ENCODE results near the gene PI16.
"Not testable (repeated sequence)": the region's sequence is repeated elsewhere in the genome, so short reads cannot be mapped to it uniquely, and the experiment has no call there.

Gene PI16

DNA sequence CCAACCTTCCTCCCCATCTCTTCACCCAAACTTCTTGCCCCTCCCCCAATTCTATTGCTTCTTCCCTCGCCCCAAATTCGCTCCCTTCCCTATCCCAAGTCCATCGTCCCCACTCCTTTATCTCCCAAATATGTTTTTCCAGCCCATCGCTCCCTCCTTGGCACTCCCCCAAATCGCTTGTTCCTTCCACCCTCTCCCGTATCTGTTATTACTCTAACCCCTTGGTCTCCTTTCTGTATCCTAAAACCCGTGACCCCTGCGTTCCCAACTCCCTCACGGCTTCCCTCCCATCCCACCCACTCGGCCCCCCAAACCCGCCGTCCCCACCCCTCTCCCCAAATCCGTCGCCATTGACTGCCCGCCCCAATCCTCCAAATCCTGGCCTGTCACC lies 30.9 kb downstream of the PI16 start:
- no peak for DNase-seq (ENCODE audit: low read depth)
- H3K4me3 ChIP-seq (ENCODE audit: low read depth, low read length) = peak overlapping the region; percentile 79
- TF ChIP-seq POLR2A (IDR thresholded peaks at IDR 0.05; ENCODE audit: extremely low read depth, insufficient read length) (no peak), MYC (IDR thresholded peaks at IDR 0.05; ENCODE audit: low read depth, low read length) (no peak)
- TF ChIP-seq, protein P1, sequence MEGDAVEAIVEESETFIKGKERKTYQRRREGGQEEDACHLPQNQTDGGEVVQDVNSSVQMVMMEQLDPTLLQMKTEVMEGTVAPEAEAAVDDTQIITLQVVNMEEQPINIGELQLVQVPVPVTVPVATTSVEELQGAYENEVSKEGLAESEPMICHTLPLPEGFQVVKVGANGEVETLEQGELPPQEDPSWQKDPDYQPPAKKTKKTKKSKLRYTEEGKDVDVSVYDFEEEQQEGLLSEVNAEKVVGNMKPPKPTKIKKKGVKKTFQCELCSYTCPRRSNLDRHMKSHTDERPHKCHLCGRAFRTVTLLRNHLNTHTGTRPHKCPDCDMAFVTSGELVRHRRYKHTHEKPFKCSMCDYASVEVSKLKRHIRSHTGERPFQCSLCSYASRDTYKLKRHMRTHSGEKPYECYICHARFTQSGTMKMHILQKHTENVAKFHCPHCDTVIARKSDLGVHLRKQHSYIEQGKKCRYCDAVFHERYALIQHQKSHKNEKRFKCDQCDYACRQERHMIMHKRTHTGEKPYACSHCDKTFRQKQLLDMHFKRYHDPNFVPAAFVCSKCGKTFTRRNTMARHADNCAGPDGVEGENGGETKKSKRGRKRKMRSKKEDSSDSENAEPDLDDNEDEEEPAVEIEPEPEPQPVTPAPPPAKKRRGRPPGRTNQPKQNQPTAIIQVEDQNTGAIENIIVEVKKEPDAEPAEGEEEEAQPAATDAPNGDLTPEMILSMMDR (IDR thresholded peaks at IDR 0.05; ENCODE audit: low read depth, low read length) = no peak
- TF ChIP-seq, protein P2, sequence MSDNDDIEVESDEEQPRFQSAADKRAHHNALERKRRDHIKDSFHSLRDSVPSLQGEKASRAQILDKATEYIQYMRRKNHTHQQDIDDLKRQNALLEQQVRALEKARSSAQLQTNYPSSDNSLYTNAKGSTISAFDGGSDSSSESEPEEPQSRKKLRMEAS (IDR thresholded peaks at IDR 0.05; ENCODE audit: low read depth, low read length) = no peak

DNA sequence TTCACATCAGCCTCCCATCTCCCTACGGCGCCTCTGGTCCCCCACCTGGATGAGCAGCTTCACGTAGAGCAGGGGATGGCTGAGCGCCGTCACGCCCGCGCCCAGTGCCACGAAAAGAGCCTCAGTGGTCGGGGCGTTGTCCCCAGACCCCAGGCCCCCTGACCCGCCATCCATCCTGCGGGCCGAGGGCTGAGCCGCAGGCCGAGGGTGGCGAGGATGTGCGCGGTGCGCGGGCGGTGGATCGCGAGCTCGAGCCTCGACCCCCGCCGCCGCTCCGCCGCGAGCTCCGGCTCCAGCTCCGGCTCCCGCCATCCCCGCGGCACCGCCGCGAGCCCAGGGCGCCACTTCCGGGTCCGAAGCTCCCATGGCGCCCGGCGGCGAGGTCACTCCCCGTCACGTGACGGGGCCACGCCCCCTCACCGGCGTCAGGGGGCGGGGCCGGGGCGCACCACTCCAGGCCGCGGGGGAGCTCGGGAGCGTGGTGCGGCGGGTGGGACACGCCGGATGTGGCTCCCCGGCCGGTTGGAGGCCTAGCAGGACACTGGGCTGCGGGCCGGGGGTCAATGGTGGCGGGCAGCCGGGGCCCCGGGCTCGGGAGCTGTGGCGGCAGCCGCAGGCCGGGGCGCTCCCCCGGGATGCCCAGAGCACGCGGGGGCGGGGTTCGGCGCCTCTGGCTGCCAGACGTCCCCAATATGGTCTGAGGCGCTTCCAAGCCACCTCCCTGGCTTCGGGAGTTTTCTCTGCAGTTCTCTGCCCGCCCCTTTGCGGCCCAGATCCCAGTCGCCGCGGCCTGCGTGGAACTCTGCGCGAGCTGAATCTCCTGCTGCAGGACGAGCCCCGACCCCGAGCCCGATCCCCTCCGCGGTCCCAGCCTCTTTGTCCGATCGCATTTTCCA lies 31.5 kb downstream of the PI16 start, which contains the start of gene MTCH1:
Gene MTCH1 (minus strand): TSS at position 389 of the 896 bp plus-strand sequence. CDS start 23 bp downstream, at position 366.
- peak within 1 kb of the TSS; percentile 86 for H3K4me3 ChIP-seq (ENCODE audit: low read depth, low read length)
- TF ChIP-seq POLR2A (IDR thresholded peaks at IDR 0.05; ENCODE audit: extremely low read depth, insufficient read length) (peak; percentile 97), MYC (IDR thresholded peaks at IDR 0.05; ENCODE audit: low read depth, low read length) (peak; percentile 30; the same call in 1 of the 2 replicates)
- TF ChIP-seq, protein P2 (IDR thresholded peaks at IDR 0.05; ENCODE audit: low read depth, low read length) = peak; percentile 90
- TF ChIP-seq, protein P1 (IDR thresholded peaks at IDR 0.05; ENCODE audit: low read depth, low read length) = no peak
- DNase-seq (ENCODE audit: low read depth) = peak; percentile 94

DNA sequence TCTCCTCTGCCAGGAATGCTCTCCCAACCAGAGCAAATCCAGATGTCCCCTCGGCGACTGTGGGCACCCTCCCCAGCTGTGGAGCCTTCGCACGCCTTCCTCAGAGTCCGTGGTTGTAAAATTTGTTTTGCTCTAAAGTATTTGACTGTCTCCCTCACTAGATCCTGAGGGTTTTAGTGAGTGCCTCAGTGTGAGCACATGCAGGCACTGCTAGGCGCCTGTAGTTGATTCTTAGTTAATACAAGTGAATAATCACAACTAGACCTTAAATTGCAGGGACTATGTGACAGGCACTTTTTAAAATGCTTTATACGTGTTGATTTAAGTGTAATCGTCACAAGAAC lies 32.1 kb downstream of the PI16 start:
- TF ChIP-seq, protein P2 (IDR thresholded peaks at IDR 0.05; ENCODE audit: low read depth, low read length) = no peak
- TF ChIP-seq MYC (IDR thresholded peaks at IDR 0.05; ENCODE audit: low read depth, low read length) = peak; percentile 31; the same call in 1 of the 2 replicates
- H3K4me3 ChIP-seq (ENCODE audit: low read depth, low read length) = peak overlapping the region; percentile 86
- no peak for DNase-seq (ENCODE audit: low read depth)

DNA sequence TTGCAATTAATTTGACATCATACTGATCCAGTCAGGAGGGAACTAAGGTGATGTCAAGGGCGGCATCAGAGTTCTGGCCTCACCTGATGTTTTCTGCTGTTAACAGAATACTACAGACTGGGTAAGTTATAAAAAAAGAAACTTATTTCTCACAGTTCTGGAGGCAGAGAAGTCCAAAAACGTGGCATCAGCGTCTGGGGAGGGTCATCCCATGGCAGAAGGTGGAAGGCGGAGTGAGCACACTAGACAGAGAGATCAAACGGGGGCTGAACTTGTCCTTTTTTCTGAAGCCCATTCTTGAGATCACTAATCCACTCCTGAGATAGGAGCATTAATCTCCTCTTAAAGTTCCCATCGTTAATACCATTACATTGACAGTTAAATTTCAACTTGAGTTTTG lies 34.7 kb downstream of the PI16 start:
- no peak for DNase-seq (ENCODE audit: low read depth)
- H3K4me3 ChIP-seq (ENCODE audit: low read depth, low read length) = no peak overlapping the region
- no peak for TF ChIP-seq POLR2A (IDR thresholded peaks at IDR 0.05; ENCODE audit: extremely low read depth, insufficient read length)
- TF ChIP-seq MYC (IDR thresholded peaks at IDR 0.05; ENCODE audit: low read depth, low read length) = no peak
- TF ChIP-seq, protein P2 (IDR thresholded peaks at IDR 0.05; ENCODE audit: low read depth, low read length) = no peak
- TF ChIP-seq, protein P1 (IDR thresholded peaks at IDR 0.05; ENCODE audit: low read depth, low read length) = no peak

DNA sequence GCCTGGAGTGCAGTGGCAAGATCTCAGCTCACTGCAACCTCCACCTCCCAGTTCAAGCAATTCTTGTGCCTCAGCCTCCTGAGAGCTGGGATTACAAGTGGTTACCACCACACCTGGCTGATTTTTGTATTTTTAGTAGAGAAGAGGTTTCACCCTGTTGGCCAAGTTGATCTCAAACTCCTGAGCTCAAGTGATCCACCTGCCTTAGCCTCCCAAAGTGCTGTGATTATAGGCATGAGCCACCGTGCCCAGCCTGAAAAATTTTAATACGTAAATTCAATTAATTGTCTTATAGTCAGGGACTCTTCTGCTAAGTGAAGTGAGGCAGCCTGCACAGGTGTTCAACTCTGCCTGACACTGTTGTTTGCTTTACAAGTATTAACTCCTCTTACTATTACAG lies 35.9 kb downstream of the PI16 start:
- not testable (repeated sequence) for DNase-seq (ENCODE audit: low read depth)

DNA sequence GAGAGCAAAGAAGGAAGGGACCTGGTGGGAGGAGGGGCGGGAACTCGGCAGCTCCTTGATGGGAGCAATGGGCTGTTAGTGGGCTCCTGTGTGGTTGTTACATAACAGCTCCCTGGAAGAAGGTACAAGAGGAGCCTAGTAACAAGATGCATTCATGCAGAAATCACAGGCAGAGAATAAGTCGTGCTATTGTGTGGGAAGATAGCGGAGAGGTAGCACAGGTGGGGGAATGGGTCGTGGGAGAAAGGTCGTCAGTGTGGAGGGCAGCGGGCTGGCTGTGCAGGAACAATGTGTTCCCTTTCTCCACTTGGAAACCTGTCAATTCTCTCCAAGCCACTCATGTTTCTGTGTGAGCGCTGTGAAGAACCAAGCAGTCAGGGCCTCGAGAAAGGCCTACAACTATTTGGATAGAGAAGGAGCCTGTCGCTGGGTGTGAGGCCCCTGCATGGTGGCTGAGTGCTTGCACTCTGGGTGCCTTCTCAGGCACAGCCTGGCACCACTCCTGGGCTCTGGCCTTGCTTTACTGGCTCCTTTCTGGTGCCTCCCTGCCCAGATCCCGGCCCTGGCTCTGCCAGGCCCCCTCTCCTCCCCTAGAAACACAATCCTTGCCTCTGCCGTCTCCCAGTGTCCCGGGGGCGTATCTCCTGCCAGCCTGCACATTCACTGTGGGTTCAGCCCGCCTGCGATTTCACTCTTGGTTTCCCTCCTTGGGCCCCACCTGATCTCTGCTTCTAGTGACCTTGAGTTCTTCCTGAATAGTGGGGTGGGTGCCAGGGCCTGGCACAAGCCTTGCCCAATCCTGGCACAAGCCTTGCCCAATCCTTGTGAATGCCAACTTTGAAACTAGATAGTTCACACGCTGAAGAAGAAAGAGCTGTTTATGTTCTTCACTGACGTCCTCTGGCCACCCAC lies 43.5 kb downstream of the PI16 start:
- H3K4me3 ChIP-seq (ENCODE audit: low read depth, low read length) = no peak overlapping the region
- DNase-seq (ENCODE audit: low read depth) = no peak
- TF ChIP-seq, protein P1 (IDR thresholded peaks at IDR 0.05; ENCODE audit: low read depth, low read length) = no peak
- TF ChIP-seq MYC (IDR thresholded peaks at IDR 0.05; ENCODE audit: low read depth, low read length) (no peak), POLR2A (IDR thresholded peaks at IDR 0.05; ENCODE audit: extremely low read depth, insufficient read length) (no peak)
- TF ChIP-seq, protein P2 (IDR thresholded peaks at IDR 0.05; ENCODE audit: low read depth, low read length) = no peak

More for the DNA sequence above, 35.9 kb downstream of the PI16 start:
- not testable (repeated sequence) for H3K4me3 ChIP-seq (ENCODE audit: low read depth, low read length)

Data from NB4 (cell line).